ENCODE data around the gene NHEJ1.
A peak's percentile ranks its signal among the peaks of the same experiment; 100 is the strongest.

The NHEJ1 gene, protein sequence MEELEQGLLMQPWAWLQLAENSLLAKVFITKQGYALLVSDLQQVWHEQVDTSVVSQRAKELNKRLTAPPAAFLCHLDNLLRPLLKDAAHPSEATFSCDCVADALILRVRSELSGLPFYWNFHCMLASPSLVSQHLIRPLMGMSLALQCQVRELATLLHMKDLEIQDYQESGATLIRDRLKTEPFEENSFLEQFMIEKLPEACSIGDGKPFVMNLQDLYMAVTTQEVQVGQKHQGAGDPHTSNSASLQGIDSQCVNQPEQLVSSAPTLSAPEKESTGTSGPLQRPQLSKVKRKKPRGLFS

DNA sequence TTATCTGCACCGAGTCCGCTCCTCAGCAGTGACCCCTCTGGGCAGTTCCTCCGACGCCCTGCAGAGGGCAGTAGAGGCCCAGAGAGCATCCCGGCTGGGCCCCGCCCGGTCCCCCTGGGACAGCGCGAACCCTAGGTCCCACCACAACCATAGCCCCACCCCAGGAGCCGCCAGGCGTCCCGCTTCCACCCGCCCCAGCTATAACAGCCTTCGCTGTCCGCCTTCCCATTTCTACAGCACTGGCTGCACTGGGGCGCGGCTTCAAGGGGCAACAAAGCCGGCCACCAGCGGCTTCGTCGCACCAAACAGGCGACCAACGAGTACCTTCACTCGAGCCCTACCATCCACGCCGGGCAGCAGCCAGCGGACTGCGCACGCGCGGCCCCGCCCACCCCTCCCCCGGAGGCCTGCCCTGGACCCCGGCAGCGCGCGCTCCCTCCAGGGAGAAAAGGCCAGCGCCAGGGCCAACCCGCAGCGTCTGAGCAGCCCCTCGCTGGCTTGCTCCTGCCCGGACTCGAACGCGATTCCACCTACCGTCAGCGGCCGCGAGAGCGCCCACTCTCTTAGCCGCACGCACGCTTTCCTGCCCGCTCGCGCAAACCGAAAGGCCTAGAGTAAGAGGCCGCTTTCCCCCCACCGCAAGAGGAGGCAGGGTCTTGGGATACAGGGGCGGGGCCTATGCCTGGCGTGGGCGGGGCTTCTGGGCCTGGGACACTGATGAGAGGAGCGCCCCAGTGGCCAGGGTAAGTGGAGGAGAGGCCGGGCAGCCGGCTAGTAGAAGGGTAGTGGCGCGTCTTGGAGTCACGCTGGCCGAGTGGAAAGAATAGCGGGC is at the start of gene NHEJ1:
Gene NHEJ1 (minus strand): TSS at position 630 of the 832 bp plus-strand sequence. CDS start 2,453 bp downstream, outside the sequence.
- Mint-ChIP-seq H3K27ac (peak within 1 kb of the TSS; percentile 92 to 99 (median 99)), H3K27me3 (ENCODE audit: low read depth) (peaks cover 8% of the 10 kb centered on the region), H3K36me3 (ENCODE audit: low read depth) (peaks cover 14% of the 10 kb centered on the region), H3K9me3 (no peaks in the 10 kb centered on the region), H3K4me1 (peaks cover 17% of the 10 kb centered on the region), H3K4me3 (peak within 1 kb of the TSS; percentile 93 to 98 (median 95))
- TF ChIP-seq, protein P1, sequence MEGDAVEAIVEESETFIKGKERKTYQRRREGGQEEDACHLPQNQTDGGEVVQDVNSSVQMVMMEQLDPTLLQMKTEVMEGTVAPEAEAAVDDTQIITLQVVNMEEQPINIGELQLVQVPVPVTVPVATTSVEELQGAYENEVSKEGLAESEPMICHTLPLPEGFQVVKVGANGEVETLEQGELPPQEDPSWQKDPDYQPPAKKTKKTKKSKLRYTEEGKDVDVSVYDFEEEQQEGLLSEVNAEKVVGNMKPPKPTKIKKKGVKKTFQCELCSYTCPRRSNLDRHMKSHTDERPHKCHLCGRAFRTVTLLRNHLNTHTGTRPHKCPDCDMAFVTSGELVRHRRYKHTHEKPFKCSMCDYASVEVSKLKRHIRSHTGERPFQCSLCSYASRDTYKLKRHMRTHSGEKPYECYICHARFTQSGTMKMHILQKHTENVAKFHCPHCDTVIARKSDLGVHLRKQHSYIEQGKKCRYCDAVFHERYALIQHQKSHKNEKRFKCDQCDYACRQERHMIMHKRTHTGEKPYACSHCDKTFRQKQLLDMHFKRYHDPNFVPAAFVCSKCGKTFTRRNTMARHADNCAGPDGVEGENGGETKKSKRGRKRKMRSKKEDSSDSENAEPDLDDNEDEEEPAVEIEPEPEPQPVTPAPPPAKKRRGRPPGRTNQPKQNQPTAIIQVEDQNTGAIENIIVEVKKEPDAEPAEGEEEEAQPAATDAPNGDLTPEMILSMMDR (IDR thresholded peaks at IDR 0.05; ENCODE audit: unreplicated experiment in 3 of 3), result peak; percentile 99 to 100 (median 99)

DNA sequence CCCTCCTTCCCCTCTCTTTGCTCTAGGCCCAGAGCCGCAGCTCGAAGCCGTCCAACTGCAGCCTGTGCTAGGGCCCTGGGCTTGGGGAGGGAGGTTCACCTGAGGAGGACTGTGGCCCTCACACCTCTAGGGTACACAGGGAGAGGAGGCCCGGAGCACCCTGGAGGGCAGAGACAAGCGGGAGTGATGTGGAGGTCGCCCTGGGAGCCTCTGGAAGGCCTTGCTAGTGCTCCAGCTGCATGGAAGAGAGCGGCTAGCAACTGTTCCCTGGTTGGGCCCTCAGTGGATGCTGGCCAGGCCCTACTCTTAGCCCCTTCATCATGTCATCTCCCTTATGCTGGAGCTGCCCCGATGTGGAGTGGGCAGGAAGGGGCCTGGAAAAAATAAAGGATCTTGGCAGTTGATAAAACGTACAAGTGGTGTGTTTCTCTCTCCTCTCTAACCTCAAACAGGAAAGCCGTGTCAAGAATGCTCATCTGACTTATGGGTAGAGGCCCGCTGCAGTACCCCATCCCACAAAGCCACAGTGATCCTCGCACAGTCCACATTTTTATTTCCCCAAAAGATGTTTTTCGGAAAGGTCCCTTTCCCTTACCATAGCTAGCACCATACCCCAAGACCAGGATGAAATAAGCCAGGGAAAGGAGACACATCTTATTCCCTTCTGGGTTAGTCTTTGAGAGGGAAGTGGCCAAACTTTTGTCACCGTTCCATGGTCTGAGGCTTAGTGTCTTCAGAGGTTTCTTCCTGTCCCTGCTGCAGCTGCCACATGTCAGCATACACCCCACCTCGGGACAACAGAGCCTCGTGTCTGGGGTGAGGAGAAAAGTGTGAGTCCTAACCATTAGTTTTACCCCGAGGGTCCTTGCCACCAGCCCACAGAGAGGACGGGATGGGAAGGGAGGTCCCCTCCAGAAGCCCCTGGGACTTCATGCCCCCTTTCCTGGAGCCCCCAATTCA is 48.9 kb upstream of the NHEJ1 start:
- H3K27ac Mint-ChIP-seq, result no peak overlapping the region
- TF ChIP-seq, protein P1 (IDR thresholded peaks at IDR 0.05; ENCODE audit: unreplicated experiment in 3 of 3), result no peak
- no peaks in the 10 kb centered on the region for H3K27me3 Mint-ChIP-seq (ENCODE audit: low read depth)
- H3K4me1 Mint-ChIP-seq, result peaks cover 23% of the 10 kb centered on the region
- no peaks in the 10 kb centered on the region for H3K9me3 Mint-ChIP-seq
- H3K36me3 Mint-ChIP-seq (ENCODE audit: low read depth), result peaks cover 41% of the 10 kb centered on the region
- peak overlapping the region; percentile 54 to 97 (median 83) for H3K4me3 Mint-ChIP-seq

DNA sequence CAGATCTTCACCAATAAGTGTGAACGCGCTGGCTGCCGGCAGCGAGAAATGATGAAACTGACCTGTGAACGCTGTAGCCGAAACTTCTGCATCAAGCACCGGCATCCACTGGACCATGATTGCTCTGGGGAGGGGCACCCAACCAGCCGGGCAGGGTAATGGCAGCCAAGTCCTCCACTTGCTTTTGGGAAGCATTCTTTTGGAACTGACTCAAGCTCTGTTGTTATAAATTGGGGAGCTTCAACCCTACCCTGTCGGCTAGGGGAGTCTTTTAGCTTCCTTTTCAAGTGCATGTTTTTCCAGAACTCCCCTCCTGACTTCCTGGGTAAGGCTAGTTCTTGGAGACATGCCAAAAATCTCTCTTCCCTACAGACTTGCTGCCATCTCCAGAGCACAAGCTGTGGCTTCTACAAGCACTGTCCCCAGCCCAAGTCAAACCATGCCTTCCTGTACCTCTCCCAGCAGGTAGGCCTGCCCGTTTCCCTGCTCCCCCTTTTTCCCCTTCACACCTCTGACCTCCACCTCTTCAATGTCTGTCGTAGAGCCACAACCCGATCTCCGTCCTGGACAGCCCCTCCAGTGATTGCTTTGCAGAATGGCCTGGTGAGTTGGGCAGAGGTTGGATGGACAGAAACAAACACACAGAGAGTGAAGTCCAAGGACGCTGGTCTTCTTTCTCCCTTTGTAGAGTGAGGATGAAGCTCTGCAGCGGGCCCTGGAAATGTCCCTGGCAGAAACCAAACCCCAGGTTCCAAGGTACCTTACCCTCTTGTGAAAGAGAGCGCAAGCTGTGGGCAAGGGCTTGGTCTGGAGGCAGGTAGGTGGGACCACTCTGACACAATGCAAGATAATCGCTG is 47.5 kb upstream of the NHEJ1 start:
- H3K36me3 Mint-ChIP-seq (ENCODE audit: low read depth), result peaks cover 31% of the 10 kb centered on the region
- H3K4me3 Mint-ChIP-seq, result peak overlapping the region; percentile 83 to 97 (median 92)
- H3K4me1 Mint-ChIP-seq, result peaks cover 23% of the 10 kb centered on the region

DNA sequence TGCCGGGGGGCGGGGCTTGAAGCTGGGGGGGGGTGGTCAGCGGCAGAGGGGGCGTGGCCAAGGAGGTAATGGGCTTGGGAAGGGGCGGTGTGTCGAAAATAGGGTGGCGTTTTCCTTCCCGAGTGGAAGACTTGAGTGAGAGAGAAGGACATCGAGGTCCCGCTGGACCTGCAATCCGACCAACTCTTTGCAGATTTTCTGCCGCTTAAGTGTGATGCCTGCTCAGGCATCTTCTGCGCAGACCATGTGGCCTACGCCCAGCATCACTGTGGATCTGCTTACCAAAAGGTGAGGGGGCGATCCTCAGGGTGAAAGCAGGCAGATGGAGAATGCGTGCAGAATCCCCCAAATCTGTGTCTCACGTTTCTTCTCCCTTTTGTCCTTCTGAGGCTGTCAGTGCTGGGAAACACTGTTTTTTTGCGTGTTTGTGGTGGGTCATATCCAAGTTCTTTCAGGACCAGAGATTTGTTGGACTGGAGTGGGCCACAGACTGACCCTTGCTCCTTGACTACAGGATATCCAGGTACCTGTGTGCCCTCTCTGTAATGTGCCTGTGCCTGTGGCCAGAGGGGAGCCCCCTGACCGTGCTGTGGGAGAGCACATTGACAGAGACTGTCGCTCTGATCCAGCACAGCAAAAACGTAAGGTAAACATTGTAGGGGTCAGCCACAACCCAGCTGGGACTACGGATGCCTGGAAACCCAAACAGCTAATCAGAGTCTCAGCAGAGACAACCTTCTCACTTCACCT is 46.7 kb upstream of the NHEJ1 start:
- TF ChIP-seq, protein P1 (IDR thresholded peaks at IDR 0.05; ENCODE audit: unreplicated experiment in 3 of 3), result no peak
- Mint-ChIP-seq H3K27me3 (ENCODE audit: low read depth) (peaks cover 7% of the 10 kb centered on the region), H3K27ac (peak overlapping the region in 2 of 3 experiments; percentile 85 to 97), H3K4me1 (peaks cover 23% of the 10 kb centered on the region), H3K9me3 (no peaks in the 10 kb centered on the region), H3K36me3 (ENCODE audit: low read depth) (peaks cover 27% of the 10 kb centered on the region), H3K4me3 (peak overlapping the region; percentile 83 to 97 (median 92))

More for the DNA sequence above, 47.5 kb upstream of the NHEJ1 start:
- Mint-ChIP-seq H3K27ac (peak overlapping the region; percentile 62 to 97 (median 85)), H3K27me3 (ENCODE audit: low read depth) (peaks cover 5% of the 10 kb centered on the region), H3K9me3 (no peaks in the 10 kb centered on the region)
- TF ChIP-seq, protein P1 (IDR thresholded peaks at IDR 0.05; ENCODE audit: unreplicated experiment in 3 of 3), result no peak
